ENCODE measurements around the gene CIITA. TPM values are rescaled to one million over a fixed set of nuclear protein-coding genes. Genes with fewer than 3 reads are reported as not detected.
A peak's percentile ranks its signal among the peaks of the same experiment; 100 is the strongest.

The CIITA gene
- total and polyA plus RNA-seq, 10 of the 15 experiments (the other 5 are each of a cell fraction or from before 2014, with no cell fraction given) = 11.5 to 145 (median 49.7) TPM

DNA sequence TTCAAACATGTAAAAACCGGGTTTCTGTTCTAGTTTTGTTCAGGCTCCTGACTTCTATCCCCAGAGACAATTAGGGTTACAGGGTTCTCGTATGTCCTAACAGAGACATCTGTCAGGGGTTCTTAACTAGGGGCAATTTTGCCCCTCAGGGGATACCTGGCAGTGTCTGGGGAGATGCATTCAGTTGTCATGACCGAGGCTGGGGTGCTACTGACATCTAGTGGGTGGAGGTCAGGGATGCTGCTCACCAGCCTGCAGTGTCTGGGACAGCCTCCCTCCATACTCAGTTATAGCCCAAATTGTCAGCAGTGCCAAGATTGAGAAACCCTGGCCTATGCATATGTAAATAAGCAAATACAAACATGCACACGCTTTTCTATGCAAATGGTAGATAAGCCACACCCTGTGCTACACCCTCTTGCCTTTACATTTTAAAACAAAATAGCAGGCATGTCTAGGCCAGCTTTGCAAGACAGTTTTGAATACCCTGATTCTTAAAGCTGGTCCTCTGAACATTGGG lies 104.8 kb downstream of the CIITA start (continued):
- TF ChIP-seq, protein P1, sequence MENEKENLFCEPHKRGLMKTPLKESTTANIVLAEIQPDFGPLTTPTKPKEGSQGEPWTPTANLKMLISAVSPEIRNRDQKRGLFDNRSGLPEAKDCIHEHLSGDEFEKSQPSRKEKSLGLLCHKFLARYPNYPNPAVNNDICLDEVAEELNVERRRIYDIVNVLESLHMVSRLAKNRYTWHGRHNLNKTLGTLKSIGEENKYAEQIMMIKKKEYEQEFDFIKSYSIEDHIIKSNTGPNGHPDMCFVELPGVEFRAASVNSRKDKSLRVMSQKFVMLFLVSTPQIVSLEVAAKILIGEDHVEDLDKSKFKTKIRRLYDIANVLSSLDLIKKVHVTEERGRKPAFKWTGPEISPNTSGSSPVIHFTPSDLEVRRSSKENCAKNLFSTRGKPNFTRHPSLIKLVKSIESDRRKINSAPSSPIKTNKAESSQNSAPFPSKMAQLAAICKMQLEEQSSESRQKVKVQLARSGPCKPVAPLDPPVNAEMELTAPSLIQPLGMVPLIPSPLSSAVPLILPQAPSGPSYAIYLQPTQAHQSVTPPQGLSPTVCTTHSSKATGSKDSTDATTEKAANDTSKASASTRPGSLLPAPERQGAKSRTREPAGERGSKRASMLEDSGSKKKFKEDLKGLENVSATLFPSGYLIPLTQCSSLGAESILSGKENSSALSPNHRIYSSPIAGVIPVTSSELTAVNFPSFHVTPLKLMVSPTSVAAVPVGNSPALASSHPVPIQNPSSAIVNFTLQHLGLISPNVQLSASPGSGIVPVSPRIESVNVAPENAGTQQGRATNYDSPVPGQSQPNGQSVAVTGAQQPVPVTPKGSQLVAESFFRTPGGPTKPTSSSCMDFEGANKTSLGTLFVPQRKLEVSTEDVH (IDR thresholded peaks at IDR 0.05; ENCODE audit: low read depth, partially characterized antibody) = no peak
- TF ChIP-seq NR2C2 (IDR thresholded peaks at IDR 0.05; ENCODE audit: borderline replicate concordance, control insufficient read depth, insufficient read length, low read depth) = no peak
- peak; percentile 58; the same call in 1 of the 2 replicates for TF ChIP-seq ZNF24 (IDR thresholded peaks at IDR 0.05)
- TF ChIP-seq, protein P2, sequence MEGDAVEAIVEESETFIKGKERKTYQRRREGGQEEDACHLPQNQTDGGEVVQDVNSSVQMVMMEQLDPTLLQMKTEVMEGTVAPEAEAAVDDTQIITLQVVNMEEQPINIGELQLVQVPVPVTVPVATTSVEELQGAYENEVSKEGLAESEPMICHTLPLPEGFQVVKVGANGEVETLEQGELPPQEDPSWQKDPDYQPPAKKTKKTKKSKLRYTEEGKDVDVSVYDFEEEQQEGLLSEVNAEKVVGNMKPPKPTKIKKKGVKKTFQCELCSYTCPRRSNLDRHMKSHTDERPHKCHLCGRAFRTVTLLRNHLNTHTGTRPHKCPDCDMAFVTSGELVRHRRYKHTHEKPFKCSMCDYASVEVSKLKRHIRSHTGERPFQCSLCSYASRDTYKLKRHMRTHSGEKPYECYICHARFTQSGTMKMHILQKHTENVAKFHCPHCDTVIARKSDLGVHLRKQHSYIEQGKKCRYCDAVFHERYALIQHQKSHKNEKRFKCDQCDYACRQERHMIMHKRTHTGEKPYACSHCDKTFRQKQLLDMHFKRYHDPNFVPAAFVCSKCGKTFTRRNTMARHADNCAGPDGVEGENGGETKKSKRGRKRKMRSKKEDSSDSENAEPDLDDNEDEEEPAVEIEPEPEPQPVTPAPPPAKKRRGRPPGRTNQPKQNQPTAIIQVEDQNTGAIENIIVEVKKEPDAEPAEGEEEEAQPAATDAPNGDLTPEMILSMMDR (IDR thresholded peaks at IDR 0.05 in 2 of 3, conservative IDR thresholded peaks at IDR 0.05 in 1 of 3; ENCODE audit: control insufficient read depth in 2 of 3, extremely low read depth in 1 of 3, insufficient read depth in 1 of 3, low read depth in 3 of 3, low read length in 3 of 3) = peak; percentile 78 to 85 (median 80)
- no peak for TF ChIP-seq JUND (IDR thresholded peaks at IDR 0.05; ENCODE audit: low read depth, low read length)
- TF ChIP-seq, protein P3, sequence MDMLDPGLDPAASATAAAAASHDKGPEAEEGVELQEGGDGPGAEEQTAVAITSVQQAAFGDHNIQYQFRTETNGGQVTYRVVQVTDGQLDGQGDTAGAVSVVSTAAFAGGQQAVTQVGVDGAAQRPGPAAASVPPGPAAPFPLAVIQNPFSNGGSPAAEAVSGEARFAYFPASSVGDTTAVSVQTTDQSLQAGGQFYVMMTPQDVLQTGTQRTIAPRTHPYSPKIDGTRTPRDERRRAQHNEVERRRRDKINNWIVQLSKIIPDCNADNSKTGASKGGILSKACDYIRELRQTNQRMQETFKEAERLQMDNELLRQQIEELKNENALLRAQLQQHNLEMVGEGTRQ (IDR thresholded peaks at IDR 0.05; ENCODE audit: borderline replicate concordance, low read depth, low read length) = no peak
- TF ChIP-seq, protein P4, sequence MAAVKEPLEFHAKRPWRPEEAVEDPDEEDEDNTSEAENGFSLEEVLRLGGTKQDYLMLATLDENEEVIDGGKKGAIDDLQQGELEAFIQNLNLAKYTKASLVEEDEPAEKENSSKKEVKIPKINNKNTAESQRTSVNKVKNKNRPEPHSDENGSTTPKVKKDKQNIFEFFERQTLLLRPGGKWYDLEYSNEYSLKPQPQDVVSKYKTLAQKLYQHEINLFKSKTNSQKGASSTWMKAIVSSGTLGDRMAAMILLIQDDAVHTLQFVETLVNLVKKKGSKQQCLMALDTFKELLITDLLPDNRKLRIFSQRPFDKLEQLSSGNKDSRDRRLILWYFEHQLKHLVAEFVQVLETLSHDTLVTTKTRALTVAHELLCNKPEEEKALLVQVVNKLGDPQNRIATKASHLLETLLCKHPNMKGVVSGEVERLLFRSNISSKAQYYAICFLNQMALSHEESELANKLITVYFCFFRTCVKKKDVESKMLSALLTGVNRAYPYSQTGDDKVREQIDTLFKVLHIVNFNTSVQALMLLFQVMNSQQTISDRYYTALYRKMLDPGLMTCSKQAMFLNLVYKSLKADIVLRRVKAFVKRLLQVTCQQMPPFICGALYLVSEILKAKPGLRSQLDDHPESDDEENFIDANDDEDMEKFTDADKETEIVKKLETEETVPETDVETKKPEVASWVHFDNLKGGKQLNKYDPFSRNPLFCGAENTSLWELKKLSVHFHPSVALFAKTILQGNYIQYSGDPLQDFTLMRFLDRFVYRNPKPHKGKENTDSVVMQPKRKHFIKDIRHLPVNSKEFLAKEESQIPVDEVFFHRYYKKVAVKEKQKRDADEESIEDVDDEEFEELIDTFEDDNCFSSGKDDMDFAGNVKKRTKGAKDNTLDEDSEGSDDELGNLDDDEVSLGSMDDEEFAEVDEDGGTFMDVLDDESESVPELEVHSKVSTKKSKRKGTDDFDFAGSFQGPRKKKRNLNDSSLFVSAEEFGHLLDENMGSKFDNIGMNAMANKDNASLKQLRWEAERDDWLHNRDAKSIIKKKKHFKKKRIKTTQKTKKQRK (IDR thresholded peaks at IDR 0.05; ENCODE audit: low read depth, low read length) = no peak
- TF ChIP-seq, protein P5, sequence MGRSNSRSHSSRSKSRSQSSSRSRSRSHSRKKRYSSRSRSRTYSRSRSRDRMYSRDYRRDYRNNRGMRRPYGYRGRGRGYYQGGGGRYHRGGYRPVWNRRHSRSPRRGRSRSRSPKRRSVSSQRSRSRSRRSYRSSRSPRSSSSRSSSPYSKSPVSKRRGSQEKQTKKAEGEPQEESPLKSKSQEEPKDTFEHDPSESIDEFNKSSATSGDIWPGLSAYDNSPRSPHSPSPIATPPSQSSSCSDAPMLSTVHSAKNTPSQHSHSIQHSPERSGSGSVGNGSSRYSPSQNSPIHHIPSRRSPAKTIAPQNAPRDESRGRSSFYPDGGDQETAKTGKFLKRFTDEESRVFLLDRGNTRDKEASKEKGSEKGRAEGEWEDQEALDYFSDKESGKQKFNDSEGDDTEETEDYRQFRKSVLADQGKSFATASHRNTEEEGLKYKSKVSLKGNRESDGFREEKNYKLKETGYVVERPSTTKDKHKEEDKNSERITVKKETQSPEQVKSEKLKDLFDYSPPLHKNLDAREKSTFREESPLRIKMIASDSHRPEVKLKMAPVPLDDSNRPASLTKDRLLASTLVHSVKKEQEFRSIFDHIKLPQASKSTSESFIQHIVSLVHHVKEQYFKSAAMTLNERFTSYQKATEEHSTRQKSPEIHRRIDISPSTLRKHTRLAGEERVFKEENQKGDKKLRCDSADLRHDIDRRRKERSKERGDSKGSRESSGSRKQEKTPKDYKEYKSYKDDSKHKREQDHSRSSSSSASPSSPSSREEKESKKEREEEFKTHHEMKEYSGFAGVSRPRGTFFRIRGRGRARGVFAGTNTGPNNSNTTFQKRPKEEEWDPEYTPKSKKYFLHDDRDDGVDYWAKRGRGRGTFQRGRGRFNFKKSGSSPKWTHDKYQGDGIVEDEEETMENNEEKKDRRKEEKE (IDR thresholded peaks at IDR 0.05) = no peak
- TF ChIP-seq, protein P6, sequence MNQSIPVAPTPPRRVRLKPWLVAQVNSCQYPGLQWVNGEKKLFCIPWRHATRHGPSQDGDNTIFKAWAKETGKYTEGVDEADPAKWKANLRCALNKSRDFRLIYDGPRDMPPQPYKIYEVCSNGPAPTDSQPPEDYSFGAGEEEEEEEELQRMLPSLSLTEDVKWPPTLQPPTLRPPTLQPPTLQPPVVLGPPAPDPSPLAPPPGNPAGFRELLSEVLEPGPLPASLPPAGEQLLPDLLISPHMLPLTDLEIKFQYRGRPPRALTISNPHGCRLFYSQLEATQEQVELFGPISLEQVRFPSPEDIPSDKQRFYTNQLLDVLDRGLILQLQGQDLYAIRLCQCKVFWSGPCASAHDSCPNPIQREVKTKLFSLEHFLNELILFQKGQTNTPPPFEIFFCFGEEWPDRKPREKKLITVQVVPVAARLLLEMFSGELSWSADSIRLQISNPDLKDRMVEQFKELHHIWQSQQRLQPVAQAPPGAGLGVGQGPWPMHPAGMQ (IDR thresholded peaks at IDR 0.05; ENCODE audit: borderline replicate concordance) = no peak
- no peak for TF ChIP-seq TBL1XR1 (IDR thresholded peaks at IDR 0.05; ENCODE audit: low read depth, low read length)
- no peak for TF ChIP-seq MYB (IDR thresholded peaks at IDR 0.05; ENCODE audit: borderline replicate concordance, low read depth, low read length)
- TF ChIP-seq MEF2A (IDR thresholded peaks at IDR 0.05; ENCODE audit: insufficient read depth, low read depth, low read length) = no peak
- TF ChIP-seq NFYA (IDR thresholded peaks at IDR 0.05; ENCODE audit: borderline replicate concordance, low read depth, low read length) = no peak
